ENCODE data around the gene IMPG2.

IMPG2 gene

DNA sequence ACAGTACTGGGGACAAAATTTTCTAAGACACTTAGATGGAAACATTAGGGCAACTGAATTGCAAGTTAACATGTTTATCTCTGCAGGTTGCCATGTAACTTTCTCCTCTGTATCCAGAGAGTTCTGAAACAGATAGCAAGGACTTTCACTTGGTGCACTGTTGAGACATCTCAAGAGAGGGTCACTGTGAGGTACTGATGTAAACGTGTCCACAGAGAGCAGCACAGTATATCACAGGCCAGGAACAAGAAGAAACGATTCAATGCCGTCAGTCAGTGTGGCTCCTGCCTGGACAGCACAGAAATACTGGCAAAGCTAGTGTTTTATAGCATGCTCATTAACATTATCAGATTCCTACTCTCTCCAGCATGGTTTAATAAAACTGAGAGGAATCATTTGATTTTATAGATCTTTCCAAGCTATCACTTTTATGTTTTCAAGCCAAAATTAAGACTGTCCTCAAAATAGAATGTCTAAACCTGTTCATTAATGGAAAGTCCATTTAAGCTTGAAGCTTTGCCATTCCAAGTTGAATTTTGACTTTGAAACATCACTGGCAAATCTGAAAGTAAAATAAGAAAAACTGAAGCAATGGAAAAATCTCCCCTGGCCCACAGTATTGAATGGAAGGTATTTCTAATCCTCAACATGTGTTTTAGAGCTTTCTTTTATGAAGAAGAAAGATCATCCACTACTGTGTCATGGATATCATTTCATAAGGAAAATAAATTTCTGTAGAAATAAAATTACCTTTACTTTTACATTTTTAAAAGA lies 102.7 kb downstream of the IMPG2 start:
- no peak for DNase-seq (ENCODE audit: low read depth)
- TF ChIP-seq CTCF (IDR thresholded peaks at IDR 0.05; ENCODE audit: insufficient read depth, low read depth, low read length, missing control alignments), result no peak

DNA sequence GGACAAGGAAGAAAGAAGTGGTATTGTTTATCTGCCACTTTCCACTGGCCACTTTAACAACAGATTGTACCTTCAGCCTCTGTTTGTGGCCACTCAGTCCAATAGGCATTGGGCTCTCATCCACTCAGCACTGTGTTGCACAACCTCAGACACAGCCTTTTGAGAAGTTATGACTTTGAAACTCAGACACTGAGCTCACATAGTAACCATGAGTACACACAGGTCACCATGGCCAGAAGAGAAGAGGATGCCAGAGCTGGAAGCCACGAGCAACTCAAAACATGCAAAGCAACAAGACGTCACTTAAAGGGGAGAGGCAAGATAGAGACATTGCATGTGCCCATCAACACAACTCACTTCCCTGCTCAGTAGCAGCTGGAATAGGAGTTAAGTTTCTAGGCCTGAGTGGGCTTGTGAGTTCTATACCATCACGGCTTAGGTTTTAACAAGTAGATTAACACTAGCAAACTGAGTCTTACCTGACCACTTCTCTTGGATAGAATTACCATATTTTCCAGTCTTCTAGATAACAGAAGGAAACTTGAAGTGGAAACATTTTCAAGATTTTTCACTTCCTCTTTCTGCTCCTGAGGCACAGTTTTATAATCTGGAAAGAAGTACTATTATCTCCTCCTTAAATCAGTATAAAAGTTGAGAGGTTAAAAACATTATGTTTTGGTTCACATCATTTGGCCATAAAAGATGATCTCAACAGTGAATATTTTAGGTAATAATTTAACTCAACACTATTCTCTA lies 103.5 kb downstream of the IMPG2 start:
- peak; percentile 15 for DNase-seq (ENCODE audit: low read depth)
- TF ChIP-seq CTCF (IDR thresholded peaks at IDR 0.05; ENCODE audit: insufficient read depth, low read depth, low read length, missing control alignments), result no peak

More for the DNA sequence above, 102.7 kb downstream of the IMPG2 start:
- H3K4me3 ChIP-seq (ENCODE audit: low read depth, low read length), result no peak overlapping the region

GRCh38 chr3:101212730-101213129 lies 107.6 kb downstream of the IMPG2 start:
- TF ChIP-seq CTCF (IDR thresholded peaks at IDR 0.05; ENCODE audit: insufficient read depth, low read depth, low read length, missing control alignments), result no peak
- DNase-seq (ENCODE audit: low read depth), result no peak
- no peak overlapping the region for H3K4me3 ChIP-seq (ENCODE audit: low read depth, low read length)

More for the DNA sequence above, 103.5 kb downstream of the IMPG2 start:
- H3K4me3 ChIP-seq (ENCODE audit: low read depth, low read length), result no peak overlapping the region

- no peak for TF ChIP-seq CTCF (IDR thresholded peaks at IDR 0.05; ENCODE audit: insufficient read depth, low read depth, low read length, missing control alignments)
- H3K4me3 ChIP-seq (ENCODE audit: low read depth, low read length), result no peak overlapping the region
- DNase-seq (ENCODE audit: low read depth), result no peak
Observed at GRCh38 chr3:101204246-101204645, 116.1 kb downstream of the IMPG2 start.

DNA sequence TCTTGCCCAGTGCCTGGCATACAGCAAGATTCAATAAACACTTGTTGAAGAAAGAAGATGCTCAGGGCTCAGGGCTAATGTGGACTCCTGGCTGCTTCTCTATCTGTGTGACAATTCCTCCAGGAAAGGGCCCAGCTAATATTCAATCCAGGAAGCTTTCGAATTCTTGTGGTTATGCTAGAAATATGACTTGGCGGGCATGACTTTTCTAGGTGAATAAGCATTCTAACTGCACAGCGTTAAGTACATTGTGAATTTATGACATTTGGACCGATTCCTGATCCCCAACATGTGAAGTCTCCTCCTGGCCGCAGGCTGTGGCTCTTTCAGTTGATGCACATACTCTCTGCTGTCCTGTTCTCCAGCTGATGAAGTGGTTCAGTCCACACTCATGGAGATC lies 117.0 kb downstream of the IMPG2 start:
- no peak for TF ChIP-seq CTCF (IDR thresholded peaks at IDR 0.05; ENCODE audit: insufficient read depth, low read depth, low read length, missing control alignments)
- no peak overlapping the region for H3K4me3 ChIP-seq (ENCODE audit: low read depth, low read length)
- DNase-seq (ENCODE audit: low read depth), result no peak

- H3K4me3 ChIP-seq (ENCODE audit: low read depth, low read length), result no peak overlapping the region
- DNase-seq (ENCODE audit: low read depth), result no peak
- no peak for TF ChIP-seq CTCF (IDR thresholded peaks at IDR 0.05; ENCODE audit: insufficient read depth, low read depth, low read length, missing control alignments)
Observed at GRCh38 chr3:101202640-101203039, 117.7 kb downstream of the IMPG2 start.

Data from GM12865 (cell line).